ENCODE results near the gene DDHD1. TPM values are rescaled to one million over a fixed set of nuclear protein-coding genes. Genes with fewer than 3 reads are reported as not detected.

Gene DDHD1
- total RNA-seq, 1 experiment from 2014 or later, result 20.0 TPM

- TF ChIP-seq, protein P1, sequence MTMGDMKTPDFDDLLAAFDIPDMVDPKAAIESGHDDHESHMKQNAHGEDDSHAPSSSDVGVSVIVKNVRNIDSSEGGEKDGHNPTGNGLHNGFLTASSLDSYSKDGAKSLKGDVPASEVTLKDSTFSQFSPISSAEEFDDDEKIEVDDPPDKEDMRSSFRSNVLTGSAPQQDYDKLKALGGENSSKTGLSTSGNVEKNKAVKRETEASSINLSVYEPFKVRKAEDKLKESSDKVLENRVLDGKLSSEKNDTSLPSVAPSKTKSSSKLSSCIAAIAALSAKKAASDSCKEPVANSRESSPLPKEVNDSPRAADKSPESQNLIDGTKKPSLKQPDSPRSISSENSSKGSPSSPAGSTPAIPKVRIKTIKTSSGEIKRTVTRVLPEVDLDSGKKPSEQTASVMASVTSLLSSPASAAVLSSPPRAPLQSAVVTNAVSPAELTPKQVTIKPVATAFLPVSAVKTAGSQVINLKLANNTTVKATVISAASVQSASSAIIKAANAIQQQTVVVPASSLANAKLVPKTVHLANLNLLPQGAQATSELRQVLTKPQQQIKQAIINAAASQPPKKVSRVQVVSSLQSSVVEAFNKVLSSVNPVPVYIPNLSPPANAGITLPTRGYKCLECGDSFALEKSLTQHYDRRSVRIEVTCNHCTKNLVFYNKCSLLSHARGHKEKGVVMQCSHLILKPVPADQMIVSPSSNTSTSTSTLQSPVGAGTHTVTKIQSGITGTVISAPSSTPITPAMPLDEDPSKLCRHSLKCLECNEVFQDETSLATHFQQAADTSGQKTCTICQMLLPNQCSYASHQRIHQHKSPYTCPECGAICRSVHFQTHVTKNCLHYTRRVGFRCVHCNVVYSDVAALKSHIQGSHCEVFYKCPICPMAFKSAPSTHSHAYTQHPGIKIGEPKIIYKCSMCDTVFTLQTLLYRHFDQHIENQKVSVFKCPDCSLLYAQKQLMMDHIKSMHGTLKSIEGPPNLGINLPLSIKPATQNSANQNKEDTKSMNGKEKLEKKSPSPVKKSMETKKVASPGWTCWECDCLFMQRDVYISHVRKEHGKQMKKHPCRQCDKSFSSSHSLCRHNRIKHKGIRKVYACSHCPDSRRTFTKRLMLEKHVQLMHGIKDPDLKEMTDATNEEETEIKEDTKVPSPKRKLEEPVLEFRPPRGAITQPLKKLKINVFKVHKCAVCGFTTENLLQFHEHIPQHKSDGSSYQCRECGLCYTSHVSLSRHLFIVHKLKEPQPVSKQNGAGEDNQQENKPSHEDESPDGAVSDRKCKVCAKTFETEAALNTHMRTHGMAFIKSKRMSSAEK (CRISPR knock-in tag; IDR thresholded peaks at IDR 0.05; ENCODE audit: borderline replicate concordance), result no peak
- TF ChIP-seq NR3C1 (CRISPR knock-in tag; conservative IDR thresholded peaks at IDR 0.05; ENCODE audit: low read depth), result no peak
Observed at GRCh38 chr14:53187921-53188463, 34.9 kb upstream of the DDHD1 start (continued).

- Mint-ChIP-seq H3K4me3 (no peak overlapping the region), H3K27ac (no peak overlapping the region), H3K36me3 (peaks cover 3% of the 10 kb centered on the region), H3K9me3 (peaks cover 10% of the 10 kb centered on the region), H3K27me3 (ENCODE audit: low read depth) (no peaks in the 10 kb centered on the region), H3K4me1 (peaks cover 17% of the 10 kb centered on the region)
- DNase-seq (ENCODE audit: low spot score) (no peak), ATAC-seq (no peak)
- ChIA-PET POLR2A (no interaction called here), CTCF (no interaction called here)
- TF ChIP-seq PRRX2 (CRISPR knock-in tag; IDR thresholded peaks at IDR 0.05) (no peak), ATF1 (CRISPR knock-in tag; IDR thresholded peaks at IDR 0.05) (no peak), ZNF423 (CRISPR knock-in tag; IDR thresholded peaks at IDR 0.05) (no peak), ZNF281 (CRISPR knock-in tag; IDR thresholded peaks at IDR 0.05) (no peak), ZMAT4 (CRISPR knock-in tag; IDR thresholded peaks at IDR 0.05) (no peak), ZNF263 (CRISPR knock-in tag; IDR thresholded peaks at IDR 0.05; ENCODE audit: low read depth) (no peak), FOXK1 (CRISPR knock-in tag; IDR thresholded peaks at IDR 0.05) (no peak), NR2C2 (CRISPR knock-in tag; IDR thresholded peaks at IDR 0.05) (no peak), HMGXB4 (CRISPR knock-in tag; IDR thresholded peaks at IDR 0.05) (no peak), SP1 (CRISPR knock-in tag; conservative IDR thresholded peaks at IDR 0.05) (no peak), JUN (CRISPR knock-in tag; IDR thresholded peaks at IDR 0.05) (no peak), ZNF138 (CRISPR knock-in tag; conservative IDR thresholded peaks at IDR 0.05) (no peak), TEAD4 (CRISPR knock-in tag; IDR thresholded peaks at IDR 0.05) (no peak)
- TF ChIP-seq, protein P2, sequence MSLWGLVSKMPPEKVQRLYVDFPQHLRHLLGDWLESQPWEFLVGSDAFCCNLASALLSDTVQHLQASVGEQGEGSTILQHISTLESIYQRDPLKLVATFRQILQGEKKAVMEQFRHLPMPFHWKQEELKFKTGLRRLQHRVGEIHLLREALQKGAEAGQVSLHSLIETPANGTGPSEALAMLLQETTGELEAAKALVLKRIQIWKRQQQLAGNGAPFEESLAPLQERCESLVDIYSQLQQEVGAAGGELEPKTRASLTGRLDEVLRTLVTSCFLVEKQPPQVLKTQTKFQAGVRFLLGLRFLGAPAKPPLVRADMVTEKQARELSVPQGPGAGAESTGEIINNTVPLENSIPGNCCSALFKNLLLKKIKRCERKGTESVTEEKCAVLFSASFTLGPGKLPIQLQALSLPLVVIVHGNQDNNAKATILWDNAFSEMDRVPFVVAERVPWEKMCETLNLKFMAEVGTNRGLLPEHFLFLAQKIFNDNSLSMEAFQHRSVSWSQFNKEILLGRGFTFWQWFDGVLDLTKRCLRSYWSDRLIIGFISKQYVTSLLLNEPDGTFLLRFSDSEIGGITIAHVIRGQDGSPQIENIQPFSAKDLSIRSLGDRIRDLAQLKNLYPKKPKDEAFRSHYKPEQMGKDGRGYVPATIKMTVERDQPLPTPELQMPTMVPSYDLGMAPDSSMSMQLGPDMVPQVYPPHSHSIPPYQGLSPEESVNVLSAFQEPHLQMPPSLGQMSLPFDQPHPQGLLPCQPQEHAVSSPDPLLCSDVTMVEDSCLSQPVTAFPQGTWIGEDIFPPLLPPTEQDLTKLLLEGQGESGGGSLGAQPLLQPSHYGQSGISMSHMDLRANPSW (CRISPR knock-in tag; conservative IDR thresholded peaks at IDR 0.05; ENCODE audit: low read depth), result no peak
- TF ChIP-seq, protein P3, sequence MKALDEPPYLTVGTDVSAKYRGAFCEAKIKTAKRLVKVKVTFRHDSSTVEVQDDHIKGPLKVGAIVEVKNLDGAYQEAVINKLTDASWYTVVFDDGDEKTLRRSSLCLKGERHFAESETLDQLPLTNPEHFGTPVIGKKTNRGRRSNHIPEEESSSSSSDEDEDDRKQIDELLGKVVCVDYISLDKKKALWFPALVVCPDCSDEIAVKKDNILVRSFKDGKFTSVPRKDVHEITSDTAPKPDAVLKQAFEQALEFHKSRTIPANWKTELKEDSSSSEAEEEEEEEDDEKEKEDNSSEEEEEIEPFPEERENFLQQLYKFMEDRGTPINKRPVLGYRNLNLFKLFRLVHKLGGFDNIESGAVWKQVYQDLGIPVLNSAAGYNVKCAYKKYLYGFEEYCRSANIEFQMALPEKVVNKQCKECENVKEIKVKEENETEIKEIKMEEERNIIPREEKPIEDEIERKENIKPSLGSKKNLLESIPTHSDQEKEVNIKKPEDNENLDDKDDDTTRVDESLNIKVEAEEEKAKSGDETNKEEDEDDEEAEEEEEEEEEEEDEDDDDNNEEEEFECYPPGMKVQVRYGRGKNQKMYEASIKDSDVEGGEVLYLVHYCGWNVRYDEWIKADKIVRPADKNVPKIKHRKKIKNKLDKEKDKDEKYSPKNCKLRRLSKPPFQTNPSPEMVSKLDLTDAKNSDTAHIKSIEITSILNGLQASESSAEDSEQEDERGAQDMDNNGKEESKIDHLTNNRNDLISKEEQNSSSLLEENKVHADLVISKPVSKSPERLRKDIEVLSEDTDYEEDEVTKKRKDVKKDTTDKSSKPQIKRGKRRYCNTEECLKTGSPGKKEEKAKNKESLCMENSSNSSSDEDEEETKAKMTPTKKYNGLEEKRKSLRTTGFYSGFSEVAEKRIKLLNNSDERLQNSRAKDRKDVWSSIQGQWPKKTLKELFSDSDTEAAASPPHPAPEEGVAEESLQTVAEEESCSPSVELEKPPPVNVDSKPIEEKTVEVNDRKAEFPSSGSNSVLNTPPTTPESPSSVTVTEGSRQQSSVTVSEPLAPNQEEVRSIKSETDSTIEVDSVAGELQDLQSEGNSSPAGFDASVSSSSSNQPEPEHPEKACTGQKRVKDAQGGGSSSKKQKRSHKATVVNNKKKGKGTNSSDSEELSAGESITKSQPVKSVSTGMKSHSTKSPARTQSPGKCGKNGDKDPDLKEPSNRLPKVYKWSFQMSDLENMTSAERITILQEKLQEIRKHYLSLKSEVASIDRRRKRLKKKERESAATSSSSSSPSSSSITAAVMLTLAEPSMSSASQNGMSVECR (CRISPR knock-in tag; IDR thresholded peaks at IDR 0.05; ENCODE audit: borderline replicate concordance), result no peak
- TF ChIP-seq, protein P4, sequence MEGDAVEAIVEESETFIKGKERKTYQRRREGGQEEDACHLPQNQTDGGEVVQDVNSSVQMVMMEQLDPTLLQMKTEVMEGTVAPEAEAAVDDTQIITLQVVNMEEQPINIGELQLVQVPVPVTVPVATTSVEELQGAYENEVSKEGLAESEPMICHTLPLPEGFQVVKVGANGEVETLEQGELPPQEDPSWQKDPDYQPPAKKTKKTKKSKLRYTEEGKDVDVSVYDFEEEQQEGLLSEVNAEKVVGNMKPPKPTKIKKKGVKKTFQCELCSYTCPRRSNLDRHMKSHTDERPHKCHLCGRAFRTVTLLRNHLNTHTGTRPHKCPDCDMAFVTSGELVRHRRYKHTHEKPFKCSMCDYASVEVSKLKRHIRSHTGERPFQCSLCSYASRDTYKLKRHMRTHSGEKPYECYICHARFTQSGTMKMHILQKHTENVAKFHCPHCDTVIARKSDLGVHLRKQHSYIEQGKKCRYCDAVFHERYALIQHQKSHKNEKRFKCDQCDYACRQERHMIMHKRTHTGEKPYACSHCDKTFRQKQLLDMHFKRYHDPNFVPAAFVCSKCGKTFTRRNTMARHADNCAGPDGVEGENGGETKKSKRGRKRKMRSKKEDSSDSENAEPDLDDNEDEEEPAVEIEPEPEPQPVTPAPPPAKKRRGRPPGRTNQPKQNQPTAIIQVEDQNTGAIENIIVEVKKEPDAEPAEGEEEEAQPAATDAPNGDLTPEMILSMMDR (IDR thresholded peaks at IDR 0.05), result no peak
Observed at GRCh38 chr14:53186532-53186931, 33.4 kb upstream of the DDHD1 start.
